NCI-H146 (cell line): ENCODE measurements around the gene MTG2.

Source experiments
- DNase-seq: peaks from one replicate; lab custom pipeline; 2025; lab: John Stamatoyannopoulos, UW

MTG2 gene

DNA sequence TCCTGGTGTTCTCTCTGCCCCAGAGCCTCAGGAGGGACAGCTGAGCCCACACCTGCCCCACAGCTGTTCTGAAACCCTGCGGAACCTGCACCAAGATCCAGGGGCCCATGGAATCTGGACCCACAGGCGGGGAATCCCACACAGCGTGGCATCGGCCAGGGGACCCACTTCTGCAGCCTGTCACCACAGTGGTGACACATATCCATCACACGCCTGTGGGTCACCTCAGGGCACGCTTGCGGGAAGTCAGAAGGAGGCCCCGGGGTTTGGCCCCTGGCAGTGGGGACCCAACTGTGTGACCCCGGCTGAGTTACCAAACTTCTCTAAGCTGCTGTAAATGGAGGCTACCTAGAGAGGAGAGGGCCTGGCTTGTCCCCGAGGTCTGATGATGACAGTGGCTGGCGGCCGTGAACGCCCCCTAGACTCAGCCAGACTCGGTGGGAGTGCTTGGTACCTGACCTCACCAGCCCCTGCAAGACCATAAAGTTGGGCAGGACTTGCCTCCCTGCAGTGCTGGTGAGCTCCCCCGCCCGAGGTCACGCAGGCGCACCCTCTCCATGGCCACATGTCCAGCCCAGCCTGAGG is 39.5 kb downstream of the MTG2 start:
- DNase-seq: no peak

DNA sequence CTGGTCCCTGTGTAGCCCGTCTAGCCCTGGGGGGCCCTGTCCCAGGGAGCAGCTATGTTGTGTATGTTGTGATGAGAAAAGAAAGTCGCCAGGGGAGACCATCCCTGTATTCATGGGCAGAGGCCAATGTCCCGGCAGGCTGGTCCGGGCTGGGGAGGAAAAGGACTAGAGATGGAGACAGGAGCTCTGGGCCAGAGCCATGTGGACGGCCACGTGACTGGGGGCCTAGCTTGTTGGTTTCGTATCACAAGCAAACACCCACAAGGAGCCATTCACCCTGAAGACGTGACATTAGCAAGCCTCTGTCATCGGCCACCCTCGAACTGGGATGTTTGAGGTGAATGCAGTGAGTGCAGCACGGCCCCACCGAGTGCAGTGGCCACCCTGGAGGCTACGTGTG is 40.1 kb downstream of the MTG2 start:
- DNase-seq: no peak

DNA sequence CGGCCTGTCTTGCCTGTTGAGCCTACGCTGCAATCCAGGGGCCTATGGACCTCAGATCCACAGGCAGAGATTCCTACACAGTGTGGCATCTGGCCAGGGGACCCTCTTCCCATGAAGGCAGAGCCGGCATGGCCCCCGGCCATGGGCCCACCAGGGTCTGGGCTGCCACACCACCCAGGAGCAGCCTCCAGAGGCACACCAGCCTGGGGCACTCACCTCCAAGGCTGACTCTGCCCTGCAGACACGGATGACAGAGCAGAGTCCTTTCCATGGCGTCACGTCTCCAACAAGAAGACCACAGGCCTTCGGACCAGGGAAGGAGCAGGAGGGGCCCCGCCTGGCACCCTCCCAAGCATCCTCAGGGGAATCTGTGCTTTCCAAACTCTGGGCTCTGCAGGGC is 40.7 kb downstream of the MTG2 start:
- no peak for DNase-seq

DNA sequence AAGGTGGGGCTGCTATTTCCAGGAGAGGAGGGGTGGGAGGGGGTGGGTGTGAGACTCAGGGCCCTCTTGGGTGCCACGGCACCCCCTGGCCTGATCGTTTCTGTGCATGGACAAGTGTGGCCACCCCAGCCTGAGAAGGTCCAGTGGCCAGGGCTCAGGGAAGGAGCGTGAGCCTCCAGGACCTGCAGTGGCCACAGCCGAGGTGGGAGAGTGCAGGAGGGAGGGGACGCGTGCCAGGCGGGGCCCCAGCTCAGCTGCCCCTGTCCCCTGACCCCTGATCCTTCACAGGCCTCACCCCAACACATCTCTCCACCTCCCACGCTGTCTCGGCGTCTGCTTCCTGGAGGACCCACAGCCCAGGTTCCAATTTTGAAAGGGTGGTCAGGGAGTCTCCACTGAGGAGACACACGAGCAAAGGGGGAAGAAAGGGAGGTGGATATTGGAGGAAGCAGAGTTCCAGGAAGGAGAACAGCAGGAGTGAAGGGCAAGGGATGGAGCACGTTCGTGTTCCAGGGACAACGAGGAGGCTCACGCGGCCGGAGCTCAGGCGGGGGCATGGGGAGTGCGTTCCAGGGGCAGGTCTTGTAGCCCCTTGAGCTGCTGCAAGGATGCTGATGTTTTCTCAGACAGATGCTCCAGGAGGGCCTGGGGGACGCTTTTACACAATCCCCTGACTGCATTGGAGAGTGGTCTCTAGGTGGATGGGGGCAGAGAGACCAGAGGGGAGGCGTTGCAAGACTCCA is 41.5 kb downstream of the MTG2 start:
- DNase-seq: no peak

DNA sequence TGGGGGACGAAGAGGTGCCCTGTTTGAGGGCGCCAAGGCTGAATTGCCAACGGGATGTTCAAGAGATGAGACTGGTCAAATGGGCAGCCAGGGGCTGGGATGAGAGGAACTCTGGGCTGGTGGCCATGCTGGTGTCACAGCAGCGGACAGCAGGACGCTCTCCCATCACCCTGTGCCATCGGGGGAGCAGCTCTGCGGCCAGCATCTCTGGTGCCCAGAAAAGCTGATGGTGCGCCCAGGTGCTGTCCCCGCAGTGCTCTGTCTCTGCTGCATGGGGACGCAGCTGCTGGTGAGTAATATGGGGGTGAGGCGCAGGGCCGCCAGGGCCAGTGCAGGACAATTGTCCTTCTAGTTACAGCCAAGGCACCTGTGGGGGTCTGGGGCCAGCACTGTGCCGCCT is 42.2 kb downstream of the MTG2 start:
- DNase-seq: no peak

DNA sequence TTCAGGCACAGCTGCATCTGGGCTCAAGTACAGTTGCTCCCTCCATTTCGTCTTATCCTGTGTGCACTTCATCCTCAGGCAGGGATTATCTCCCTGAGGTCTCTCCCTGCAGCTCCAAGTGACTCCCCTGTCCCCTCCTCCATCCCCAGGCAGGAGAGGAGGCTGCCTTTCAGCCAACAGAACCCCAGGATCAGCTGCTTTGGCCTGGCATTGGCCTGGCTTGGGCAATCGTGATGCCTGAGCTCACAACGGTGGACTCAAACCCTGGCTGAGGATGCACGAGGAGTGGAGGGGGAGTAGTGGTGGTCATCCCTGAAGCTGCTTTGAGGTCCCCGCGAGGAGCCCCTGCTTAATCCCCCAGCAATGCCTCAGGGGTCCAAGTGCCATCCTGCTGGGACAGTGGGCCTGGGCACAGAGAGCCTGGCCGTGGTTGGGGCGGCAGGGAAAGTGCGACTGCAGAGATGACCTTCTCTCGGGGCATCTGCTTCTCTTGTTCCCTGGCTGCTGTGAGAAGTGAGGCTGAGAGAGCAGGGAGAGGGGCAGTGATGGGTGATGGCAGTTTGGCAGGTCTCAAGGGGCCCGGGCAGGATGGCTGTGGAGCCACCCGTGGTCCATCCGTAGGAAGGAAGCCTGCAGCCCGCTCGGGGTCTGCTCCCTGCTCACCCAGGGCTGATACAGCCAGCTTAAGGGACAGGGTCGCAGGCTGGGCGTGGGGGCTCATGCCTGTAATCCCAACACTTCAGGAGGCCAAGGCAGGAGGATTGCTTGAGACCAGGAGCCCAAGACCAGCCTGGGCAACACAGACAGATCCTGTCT is 43.2 kb downstream of the MTG2 start:
- DNase-seq: no peak

DNA sequence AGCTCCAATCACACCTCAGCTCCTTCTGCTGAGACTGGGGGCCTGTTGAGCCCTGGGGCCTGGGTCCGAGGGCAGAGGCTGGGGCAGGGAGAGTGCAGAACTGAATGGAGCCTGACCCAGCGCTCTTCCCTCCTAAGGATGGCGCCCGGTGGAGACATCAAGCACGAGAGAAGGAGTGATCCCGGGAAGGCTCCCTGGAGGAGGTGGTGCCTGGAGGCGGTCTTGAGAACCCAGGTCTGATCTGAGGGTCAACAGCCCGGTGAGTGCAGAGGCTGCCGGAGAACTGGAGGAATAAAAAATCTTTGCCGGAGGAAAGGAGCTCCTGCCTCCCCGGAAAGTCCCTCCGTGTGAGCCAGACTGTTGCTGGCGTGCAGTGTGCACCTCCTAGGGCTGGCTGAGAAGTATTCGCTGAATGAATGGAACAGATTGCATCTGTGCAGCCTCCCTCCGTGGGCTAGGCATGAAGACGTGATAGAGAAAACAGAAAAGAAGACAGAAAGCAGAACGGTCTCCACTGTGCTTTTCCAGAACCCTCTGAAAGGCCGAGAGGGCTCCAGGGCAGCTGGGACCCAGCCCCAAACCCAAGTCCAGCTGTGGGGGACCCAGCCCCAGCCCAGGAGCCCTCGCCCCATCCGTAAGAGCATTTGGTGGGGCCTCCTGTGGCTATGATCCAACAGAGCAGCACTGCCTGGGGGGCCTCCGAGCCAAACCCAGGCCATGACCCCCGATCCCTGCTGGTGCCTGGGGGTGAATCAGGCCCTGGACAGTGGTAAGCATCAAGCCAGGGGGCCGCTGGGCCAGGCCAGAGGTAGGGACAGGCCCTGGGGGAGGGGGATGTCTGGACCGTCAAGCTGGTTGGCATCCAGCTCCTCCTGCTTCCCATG is 44.1 kb downstream of the MTG2 start:
- DNase-seq: no peak

DNA sequence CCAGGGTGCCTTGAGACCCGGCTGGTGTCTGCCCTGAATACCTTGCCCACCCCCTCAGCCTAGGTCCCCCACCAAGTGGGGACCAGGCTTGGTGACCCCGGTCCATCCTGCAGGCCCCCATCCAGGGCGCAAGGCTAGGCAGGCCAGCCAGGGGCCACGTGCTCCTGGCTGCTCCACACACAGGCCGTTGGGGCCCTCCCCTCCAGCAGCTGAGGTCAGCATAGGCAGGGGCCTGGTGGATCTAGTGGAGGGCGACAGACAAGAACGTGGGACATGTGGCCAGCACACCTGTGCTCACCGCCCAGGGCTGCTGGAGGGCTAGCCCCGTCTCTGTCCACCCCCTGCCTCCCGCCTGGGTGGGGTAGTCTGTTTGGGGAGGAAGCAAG is 44.8 kb downstream of the MTG2 start:
- DNase-seq: no peak

DNA sequence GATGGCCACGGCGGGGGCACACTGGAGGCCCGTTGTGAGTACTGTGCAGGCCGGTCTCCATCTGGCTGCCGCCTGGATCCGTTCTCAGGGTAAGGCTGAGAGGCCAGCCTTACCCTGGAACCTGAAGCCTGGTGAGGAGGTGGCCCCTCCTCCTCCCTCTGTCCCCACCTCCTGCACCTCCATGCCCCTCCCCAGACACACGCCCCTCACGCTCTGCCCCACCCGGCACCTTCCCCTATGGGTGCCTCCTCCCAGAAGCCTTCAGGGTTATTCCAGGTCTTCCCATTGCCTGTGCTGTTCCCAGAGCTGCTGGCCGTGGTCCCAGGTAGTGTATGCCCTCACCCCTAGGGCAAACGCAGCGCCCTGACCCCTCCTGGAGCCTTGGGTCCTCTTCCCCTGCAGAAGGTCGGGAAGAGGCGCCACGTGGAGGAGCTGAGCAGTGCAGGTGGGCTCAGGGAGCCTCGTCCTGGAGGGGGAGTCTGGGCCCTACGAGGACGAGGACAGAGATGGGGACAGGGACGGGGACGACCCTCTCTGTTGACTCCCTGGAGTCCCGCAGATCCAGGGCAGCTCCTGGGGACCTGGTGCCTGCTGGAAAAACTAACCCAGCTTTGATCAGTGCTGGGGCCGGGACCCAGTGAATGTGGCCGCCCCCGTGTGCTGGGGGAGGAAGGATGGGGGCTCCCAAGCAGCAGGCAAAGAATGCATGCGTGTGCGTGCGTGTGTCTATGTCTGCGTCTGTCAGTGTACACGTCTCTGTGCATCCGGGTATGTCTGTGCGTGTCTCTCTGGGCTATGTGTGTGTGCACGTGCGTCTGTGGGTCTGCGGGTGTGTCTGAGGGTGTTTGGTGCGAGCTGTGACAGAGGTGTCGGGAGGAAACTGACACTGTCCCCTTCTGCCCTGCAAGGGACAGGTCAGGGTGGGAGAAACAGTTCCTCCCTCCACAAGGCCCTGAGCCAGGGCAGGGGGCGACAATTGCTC is 45.4 kb downstream of the MTG2 start:
- peak; percentile 57 for DNase-seq

DNA sequence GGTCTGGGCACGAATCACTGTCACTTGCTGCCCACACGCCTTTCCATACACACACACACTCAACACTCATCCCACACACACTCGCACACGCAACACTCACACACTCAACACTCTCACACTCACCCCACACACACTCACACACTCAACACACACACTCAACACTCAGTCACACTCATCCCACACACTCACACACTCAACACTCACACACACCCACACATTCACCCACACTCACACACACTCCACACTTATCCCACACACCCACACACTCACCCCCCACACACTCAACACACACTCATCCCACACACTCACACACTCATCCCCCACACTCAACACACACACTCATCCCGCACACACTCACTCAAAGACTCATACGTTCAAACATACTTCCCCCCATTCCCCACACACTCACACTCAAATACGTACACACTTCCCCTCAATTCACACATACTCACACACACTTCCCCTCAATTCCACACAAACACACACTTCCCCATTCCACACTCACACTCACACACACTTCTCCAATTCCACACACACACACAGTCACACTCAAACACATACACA is 46.2 kb downstream of the MTG2 start:
- no peak for DNase-seq

DNA sequence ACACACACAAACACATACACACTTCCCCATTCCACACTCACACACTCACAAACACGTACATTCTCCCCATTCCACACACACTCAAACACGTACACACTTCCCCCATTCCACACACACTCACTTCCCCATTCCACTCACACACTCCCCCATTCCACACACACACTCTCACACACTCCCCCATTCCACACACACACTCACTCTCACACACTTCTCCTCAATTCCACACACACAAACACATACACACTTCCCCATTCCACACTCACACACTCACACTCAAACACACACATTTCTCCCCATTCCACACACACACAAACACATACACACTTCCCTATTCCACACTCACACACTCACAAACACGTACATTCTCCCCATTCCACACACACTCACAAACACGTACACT is 46.8 kb downstream of the MTG2 start:
- no peak for DNase-seq

DNA sequence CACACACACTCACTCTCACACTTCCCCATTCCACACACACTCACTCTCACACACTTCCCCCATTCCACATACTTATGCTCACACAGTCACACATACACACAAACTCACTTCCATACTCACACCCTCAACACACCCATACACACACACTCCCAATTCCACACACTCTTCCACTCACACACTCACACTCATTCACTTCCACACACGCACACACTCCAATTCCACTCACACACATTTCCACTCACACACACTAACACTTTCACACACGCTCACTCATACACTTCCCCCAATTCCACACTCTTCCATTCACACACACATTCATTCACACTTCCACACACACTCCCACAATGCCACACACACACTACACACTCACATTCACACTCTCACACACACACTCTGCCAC is 47.4 kb downstream of the MTG2 start:
- no peak for DNase-seq

DNA sequence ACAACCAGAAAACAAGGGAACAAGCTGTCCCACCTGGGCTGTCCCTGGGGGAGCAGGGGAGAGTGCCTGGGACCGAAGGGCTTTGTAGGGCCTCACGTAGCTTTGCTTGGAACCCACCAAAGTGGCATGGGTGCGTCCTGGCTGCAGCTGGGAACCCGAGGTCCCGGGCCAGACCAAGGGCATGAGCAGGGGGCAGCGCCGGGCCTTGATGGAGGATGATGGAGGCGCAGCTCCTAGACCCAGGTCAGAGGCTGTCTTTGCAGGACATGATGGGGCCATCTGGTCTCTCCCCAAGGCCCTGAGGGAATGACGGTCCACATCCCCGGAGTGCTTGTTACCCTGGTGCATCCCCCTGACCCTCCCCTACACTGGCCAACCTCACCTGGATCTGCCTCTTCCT is 47.9 kb downstream of the MTG2 start:
- DNase-seq: no peak

DNA sequence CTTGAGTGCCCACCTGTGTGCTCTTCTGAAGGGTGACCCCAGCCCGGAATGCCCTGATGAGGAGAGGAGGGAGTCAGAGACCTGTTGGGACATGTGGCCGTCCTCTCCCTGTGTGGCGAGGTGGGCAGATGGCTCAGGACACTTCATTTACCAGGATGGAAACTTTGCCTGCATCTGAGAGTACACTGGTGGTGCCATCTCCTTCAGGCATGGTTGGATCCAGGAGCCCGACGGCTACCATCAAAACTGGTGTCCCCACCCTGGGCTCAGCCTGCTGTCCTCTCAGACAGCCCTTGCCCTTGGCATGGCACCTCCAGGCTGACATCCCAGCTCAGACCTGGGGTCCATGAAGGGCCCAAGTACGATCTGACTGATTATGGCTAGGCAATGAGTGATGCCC is 48.5 kb downstream of the MTG2 start:
- no peak for DNase-seq

DNA sequence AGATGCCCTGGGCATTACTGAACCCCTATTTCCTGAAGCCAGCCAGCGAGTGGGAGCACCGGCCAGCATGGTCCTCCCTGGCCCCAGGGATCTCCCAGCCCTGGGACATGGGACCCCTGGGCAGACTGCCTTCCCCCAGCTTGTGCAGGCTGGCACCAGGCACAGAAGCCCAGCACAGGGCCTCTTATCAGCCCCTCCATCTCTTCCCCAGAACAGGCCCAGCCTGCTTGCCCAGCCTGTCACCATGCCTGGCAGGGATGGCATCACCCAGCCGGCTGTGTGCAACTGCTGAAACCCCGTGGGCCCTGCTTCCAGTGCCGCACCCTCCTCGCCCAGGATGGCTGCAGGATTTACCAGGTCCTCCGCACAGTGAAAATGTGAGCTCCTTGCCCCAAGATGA is 49.4 kb downstream of the MTG2 start:
- no peak for DNase-seq

DNA sequence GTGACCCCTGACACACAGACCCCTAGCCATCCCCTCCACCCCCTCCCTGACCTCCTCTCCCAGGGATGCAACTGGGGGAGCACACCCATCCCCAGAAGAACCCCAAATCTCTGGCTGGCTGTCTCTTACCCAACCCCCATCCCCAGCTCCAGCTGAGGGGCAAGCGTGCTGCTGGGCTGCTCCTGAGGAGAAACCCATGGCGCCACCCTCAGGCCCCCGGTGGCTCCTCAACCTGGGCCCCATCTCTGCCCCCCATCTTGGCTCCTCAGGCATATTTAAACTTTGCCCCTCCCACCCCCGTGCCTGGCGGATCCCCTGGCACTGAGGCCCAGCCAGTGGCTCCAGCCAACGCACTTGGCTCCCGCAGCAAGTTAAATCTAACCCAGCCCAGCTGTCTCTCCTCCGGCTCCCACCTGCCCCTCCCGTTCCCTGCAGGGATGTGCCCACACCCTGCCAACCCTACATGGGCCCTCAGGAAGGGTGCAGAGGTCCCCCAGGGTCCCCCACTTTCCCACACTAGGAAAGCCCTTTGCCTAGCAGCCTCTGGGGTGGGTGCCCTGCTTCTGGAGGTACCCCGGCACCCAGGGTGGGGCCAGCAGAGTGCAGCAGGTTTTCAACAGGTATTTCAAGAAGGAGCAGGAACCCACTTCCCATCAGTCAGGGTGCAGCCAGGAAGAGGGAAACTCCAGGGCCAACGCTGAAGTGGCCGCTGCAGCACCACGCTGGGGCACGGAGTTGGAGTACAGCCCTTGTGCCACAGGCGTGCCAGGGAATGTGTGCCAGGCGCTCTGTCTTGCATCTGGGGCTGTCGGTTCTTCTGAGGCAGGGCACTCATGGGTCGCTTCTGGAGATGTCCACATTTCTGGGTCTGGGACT is 50.2 kb downstream of the MTG2 start:
- no peak for DNase-seq

DNA sequence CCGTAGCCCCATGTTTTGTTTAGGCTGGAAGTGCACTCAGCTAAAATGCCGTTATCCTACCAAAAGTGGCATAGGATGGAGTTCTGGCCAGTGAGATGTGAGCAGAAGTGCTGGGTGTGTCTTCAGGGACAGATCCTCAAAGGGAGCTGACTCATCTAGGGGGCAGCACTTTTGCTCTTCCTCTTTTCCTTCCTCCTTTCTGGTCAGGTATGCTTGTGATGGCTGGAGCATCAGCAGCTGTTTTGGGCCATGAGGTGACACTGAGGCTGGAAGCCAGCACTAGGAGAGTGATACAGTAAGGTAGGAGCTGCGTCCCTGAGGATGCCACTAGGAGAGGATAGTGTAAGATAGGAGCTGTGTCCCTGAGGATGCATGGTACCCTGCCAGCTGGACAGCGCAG is 50.9 kb downstream of the MTG2 start:
- no peak for DNase-seq

DNA sequence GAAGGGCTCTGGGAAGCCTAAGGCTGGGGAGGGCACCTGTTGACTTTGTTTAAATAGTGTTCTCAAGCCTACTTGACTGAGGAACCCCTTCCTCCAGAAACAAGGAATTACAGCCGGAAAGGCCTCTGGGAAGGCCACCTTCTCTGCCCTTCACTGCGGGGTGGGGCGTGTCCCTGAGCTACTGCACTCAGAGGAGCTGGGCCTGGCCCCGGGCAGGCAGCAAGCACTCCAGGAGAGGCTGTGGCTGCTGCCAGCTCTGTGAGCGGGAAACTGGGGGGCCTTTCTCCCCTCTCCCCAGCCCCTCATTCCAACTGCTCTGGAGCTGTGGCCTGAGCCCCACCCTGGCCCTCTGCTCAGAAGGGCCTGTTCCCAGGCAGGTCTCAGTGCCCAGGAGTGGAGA is 51.5 kb downstream of the MTG2 start:
- DNase-seq: no peak

DNA sequence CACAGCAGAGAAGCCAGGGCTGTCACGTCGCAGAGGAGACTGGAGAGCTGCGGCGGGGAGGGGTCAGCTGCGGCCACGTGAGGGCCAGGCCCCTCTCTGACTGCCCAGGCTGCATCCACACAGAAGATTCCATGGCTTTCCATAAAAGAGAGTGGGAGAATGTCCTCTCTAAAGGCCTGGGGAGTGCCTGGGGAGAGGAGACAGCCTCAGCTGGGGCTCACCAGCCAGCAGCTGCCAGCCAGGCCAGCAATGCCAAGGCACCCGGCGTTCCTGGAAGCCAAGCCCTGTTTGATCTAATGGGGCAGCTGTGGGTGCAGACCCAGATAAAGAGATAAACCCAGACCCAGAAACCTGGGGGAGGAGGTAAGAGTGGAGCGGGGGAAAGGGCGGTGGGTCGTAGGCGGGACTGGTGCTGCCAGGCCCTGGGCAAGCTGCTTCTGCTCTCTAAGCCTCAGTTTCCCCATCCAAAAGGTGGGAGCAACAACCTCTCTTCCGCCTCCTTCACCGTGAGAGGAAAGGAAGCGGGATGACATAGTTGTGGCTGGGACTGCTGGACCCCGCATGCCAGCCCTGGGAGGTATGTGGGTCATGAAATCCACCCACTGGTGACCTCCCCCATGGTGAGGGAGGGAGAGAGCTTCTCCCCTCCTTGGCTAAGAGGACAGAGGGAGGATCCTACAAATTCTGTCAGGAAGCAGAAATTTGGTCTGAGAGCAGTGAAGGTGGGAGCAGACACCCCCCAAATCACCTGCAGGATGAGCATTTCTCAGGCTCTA is 52.4 kb downstream of the MTG2 start:
- DNase-seq: no peak
